Activated CD4-positive, alpha-beta memory T cell treated with anti-CD3 and anti-CD28 coated beads, Interleukin-2, amount 10 ng/mL, durations not matched to agents 7 days and 5 days (primary cell): ENCODE data around the gene EFCAB6. TPM values are rescaled to one million over a fixed set of nuclear protein-coding genes. Genes with fewer than 3 reads are reported as not detected.

ENCODE experiments used
- CTCF ChIA-PET: fragments of 350-600 bp; sonication (Branson Sonifier 250); formaldehyde crosslinking; loops from one replicate; lab custom pipeline; 2021; ENCODE audit warnings: antibody characterized with exemption, inconsistent platforms; lab: Charles Lee
- POLR2A ChIA-PET: fragments of 350-600 bp; sonication (Branson Sonifier 250); formaldehyde crosslinking; loops from one replicate; lab custom pipeline; 2021; ENCODE audit warnings: antibody characterized with exemption; lab: Charles Lee
- DNase-seq: peaks from one replicate; pipeline ENCODE4 v3.0.0-alpha.2; 2020
- H3K27ac Mint-ChIP-seq: one replicate; pipeline ENCODE4 v1.8.0; 2021; ENCODE audit warnings: mild to moderate bottlenecking, mixed read lengths
- H3K27me3 Mint-ChIP-seq: one replicate; pipeline ENCODE4 v1.8.0; 2021; ENCODE audit warnings: mixed read lengths
- H3K36me3 Mint-ChIP-seq: one replicate; pipeline ENCODE4 v1.8.0; 2021; ENCODE audit warnings: low read depth, mixed read lengths
- H3K4me1 Mint-ChIP-seq: one replicate; pipeline ENCODE4 v1.8.0; 2021; ENCODE audit warnings: mixed read lengths
- H3K4me3 Mint-ChIP-seq: one replicate; pipeline ENCODE4 v1.8.0; 2021; ENCODE audit warnings: mild to moderate bottlenecking, mixed read lengths
- H3K9me3 Mint-ChIP-seq: one replicate; pipeline ENCODE4 v1.8.0; 2021; ENCODE audit warnings: mixed read lengths
- total RNA-seq, 2 experiments: library from RNA; stranded (reverse); gene quantifications; one replicate each; pipeline ENCODE4 v1.2.3, GENCODE V29; 2021

The EFCAB6 gene, protein sequence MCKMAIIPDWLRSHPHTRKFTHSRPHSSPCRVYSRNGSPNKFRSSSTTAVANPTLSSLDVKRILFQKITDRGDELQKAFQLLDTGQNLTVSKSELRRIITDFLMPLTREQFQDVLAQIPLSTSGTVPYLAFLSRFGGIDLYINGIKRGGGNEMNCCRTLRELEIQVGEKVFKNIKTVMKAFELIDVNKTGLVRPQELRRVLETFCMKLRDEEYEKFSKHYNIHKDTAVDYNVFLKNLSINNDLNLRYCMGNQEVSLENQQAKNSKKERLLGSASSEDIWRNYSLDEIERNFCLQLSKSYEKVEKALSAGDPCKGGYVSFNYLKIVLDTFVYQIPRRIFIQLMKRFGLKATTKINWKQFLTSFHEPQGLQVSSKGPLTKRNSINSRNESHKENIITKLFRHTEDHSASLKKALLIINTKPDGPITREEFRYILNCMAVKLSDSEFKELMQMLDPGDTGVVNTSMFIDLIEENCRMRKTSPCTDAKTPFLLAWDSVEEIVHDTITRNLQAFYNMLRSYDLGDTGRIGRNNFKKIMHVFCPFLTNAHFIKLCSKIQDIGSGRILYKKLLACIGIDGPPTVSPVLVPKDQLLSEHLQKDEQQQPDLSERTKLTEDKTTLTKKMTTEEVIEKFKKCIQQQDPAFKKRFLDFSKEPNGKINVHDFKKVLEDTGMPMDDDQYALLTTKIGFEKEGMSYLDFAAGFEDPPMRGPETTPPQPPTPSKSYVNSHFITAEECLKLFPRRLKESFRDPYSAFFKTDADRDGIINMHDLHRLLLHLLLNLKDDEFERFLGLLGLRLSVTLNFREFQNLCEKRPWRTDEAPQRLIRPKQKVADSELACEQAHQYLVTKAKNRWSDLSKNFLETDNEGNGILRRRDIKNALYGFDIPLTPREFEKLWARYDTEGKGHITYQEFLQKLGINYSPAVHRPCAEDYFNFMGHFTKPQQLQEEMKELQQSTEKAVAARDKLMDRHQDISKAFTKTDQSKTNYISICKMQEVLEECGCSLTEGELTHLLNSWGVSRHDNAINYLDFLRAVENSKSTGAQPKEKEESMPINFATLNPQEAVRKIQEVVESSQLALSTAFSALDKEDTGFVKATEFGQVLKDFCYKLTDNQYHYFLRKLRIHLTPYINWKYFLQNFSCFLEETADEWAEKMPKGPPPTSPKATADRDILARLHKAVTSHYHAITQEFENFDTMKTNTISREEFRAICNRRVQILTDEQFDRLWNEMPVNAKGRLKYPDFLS (N-terminal part only)
- under 1 TPM in 1 of 2 experiments, not detected in 1; 0.18 TPM for total RNA-seq

- no peaks in the 10 kb centered on the region for H3K9me3 Mint-ChIP-seq
- DNase-seq = peak; percentile 91
- peak within 1 kb of the TSS; percentile 52 for H3K27ac Mint-ChIP-seq
- ChIA-PET CTCF (interaction anchor here (0.9 to 1.3 kb wide), 2 partner anchors 70 to 73 kb away, joined by 3 to 4 read pairs; no protein-coding TSS in a partner anchor), POLR2A (interaction anchor here (0.8 to 1.1 kb wide), 4 partner anchors 11 to 212 kb away, joined by 3 to 5 read pairs (median 3); partner anchors contain the start of genes PARVB and SAMM50)
- H3K4me3 Mint-ChIP-seq = peak within 1 kb of the TSS; percentile 93
- peaks cover 29% of the 10 kb centered on the region for H3K4me1 Mint-ChIP-seq
- no peaks in the 10 kb centered on the region for H3K27me3 Mint-ChIP-seq
- H3K36me3 Mint-ChIP-seq = peaks cover 5% of the 10 kb centered on the region
These were observed at the start of gene EFCAB6 for GRCh38 chr22:43812149-43812842. TSS of gene EFCAB6 (minus strand) at chr22:43812305. CDS start at chr22:43782318, 29,987 bp downstream.

GRCh38 chr22:43861529-43861928 lies 49.4 kb upstream of the EFCAB6 start:
- CTCF ChIA-PET = no interaction called here
- no peaks in the 10 kb centered on the region for H3K36me3 Mint-ChIP-seq
- no peak overlapping the region for H3K4me3 Mint-ChIP-seq
- POLR2A ChIA-PET = no interaction called here
- no peak for DNase-seq
- H3K4me1 Mint-ChIP-seq = peaks cover 2% of the 10 kb centered on the region
- no peak overlapping the region for H3K27ac Mint-ChIP-seq
- H3K27me3 Mint-ChIP-seq = peaks cover 39% of the 10 kb centered on the region
- no peaks in the 10 kb centered on the region for H3K9me3 Mint-ChIP-seq

GRCh38 chr22:43860831-43861230 lies 48.7 kb upstream of the EFCAB6 start:
- Mint-ChIP-seq H3K36me3 (no peaks in the 10 kb centered on the region), H3K4me3 (no peak overlapping the region), H3K27ac (no peak overlapping the region), H3K27me3 (peaks cover 39% of the 10 kb centered on the region), H3K9me3 (no peaks in the 10 kb centered on the region), H3K4me1 (peaks cover 2% of the 10 kb centered on the region)
- CTCF ChIA-PET = no interaction called here
- POLR2A ChIA-PET = no interaction called here
- DNase-seq = no peak

DNA sequence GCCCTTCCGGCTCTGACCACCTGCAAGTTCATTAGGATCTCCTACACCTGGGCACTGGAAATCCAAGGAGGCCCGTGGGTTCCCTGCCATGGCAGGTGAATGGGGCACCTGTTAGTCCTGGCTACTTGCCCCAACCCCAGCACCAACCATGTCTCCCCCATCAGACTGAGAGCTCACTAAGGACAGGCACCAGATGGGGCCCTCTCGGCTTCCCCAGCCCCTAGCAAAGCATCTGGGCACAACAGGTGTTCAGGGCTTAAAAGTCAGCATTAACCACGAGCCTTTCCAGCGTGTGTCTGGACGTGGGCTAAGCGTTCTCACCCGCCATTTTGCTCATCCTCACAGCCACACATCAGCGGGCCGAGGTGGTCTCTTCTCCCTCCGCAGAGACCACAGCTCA lies 48.0 kb upstream of the EFCAB6 start:
- no peaks in the 10 kb centered on the region for H3K36me3 Mint-ChIP-seq
- no peaks in the 10 kb centered on the region for H3K9me3 Mint-ChIP-seq
- no peak for DNase-seq
- peaks cover 2% of the 10 kb centered on the region for H3K4me1 Mint-ChIP-seq
- H3K27ac Mint-ChIP-seq = no peak overlapping the region
- H3K4me3 Mint-ChIP-seq = no peak overlapping the region
- CTCF ChIA-PET = no interaction called here
- POLR2A ChIA-PET = no interaction called here
- peaks cover 39% of the 10 kb centered on the region for H3K27me3 Mint-ChIP-seq

- H3K9me3 Mint-ChIP-seq = no peaks in the 10 kb centered on the region
- ChIA-PET CTCF (no interaction called here), POLR2A (no interaction called here)
- DNase-seq = no peak
- H3K36me3 Mint-ChIP-seq = no peaks in the 10 kb centered on the region
- no peak overlapping the region for H3K4me3 Mint-ChIP-seq
- no peak overlapping the region for H3K27ac Mint-ChIP-seq
- H3K27me3 Mint-ChIP-seq = peaks cover 35% of the 10 kb centered on the region
- H3K4me1 Mint-ChIP-seq = peaks cover 2% of the 10 kb centered on the region
These were observed 47.5 kb upstream of the EFCAB6 start for GRCh38 chr22:43859621-43860020.

DNA sequence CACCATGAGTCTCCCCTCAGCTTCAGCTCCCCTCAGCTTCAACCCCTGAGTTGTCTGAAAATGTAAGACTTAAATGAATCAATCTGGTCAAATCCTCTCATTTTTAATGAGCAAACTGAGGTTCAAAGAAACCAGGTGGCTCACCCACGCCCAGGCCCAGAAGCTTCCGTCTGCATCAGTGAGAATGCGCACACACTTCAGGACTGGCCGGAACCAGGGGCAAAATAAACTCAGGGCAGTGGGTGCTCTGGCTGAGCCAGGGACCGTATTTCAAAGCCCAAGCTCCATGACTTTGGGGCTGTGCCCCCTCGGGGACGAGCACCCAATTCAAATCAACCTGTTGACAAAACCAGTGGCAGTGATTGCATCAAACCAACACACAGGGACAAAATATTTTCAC lies 47.1 kb upstream of the EFCAB6 start:
- H3K4me3 Mint-ChIP-seq = no peak overlapping the region
- ChIA-PET POLR2A (no interaction called here), CTCF (no interaction called here)
- H3K27ac Mint-ChIP-seq = no peak overlapping the region
- no peaks in the 10 kb centered on the region for H3K36me3 Mint-ChIP-seq
- no peaks in the 10 kb centered on the region for H3K9me3 Mint-ChIP-seq
- peaks cover 35% of the 10 kb centered on the region for H3K27me3 Mint-ChIP-seq
- DNase-seq = no peak
- H3K4me1 Mint-ChIP-seq = peaks cover 2% of the 10 kb centered on the region

- no peaks in the 10 kb centered on the region for H3K36me3 Mint-ChIP-seq
- H3K9me3 Mint-ChIP-seq = no peaks in the 10 kb centered on the region
- H3K27me3 Mint-ChIP-seq = peaks cover 27% of the 10 kb centered on the region
- CTCF ChIA-PET = no interaction called here
- no peak for DNase-seq
- H3K27ac Mint-ChIP-seq = no peak overlapping the region
- no peak overlapping the region for H3K4me3 Mint-ChIP-seq
- POLR2A ChIA-PET = no interaction called here
- peaks cover 2% of the 10 kb centered on the region for H3K4me1 Mint-ChIP-seq
These were observed 46.2 kb upstream of the EFCAB6 start for GRCh38 chr22:43858156-43858895.

DNA sequence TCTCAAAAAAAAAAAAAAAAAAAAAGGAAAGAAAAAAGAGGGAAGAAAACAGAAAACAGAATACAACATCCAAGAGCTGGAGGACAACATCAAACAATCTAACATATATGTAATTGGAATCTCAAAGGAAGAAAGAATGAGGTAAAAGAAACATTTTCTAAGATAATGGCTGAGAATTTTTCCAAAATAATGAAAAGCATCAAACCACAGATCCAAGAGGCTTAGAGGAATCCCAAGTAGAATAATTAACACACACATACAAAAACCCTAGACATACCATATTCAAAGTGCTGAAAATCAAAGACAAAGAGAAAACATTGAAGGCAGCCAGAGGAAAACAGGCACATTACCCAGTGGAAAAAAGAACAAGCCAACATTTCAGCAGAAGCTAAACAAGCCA lies 45.3 kb upstream of the EFCAB6 start:
- no peak overlapping the region for H3K27ac Mint-ChIP-seq
- H3K9me3 Mint-ChIP-seq = no peaks in the 10 kb centered on the region
- POLR2A ChIA-PET = no interaction called here
- no peaks in the 10 kb centered on the region for H3K4me1 Mint-ChIP-seq
- DNase-seq = no peak
- no peaks in the 10 kb centered on the region for H3K36me3 Mint-ChIP-seq
- CTCF ChIA-PET = no interaction called here
- peaks cover 24% of the 10 kb centered on the region for H3K27me3 Mint-ChIP-seq
- H3K4me3 Mint-ChIP-seq = no peak overlapping the region

GRCh38 chr22:43855431-43855830 lies 43.3 kb upstream of the EFCAB6 start:
- Mint-ChIP-seq H3K36me3 (no peaks in the 10 kb centered on the region), H3K27ac (no peak overlapping the region), H3K4me1 (no peaks in the 10 kb centered on the region), H3K9me3 (no peaks in the 10 kb centered on the region), H3K4me3 (no peak overlapping the region), H3K27me3 (peaks cover 14% of the 10 kb centered on the region)
- CTCF ChIA-PET = no interaction called here
- POLR2A ChIA-PET = no interaction called here
- DNase-seq = no peak

- Mint-ChIP-seq H3K27me3 (peaks cover 14% of the 10 kb centered on the region), H3K9me3 (no peaks in the 10 kb centered on the region), H3K27ac (no peak overlapping the region), H3K4me1 (no peaks in the 10 kb centered on the region), H3K4me3 (no peak overlapping the region), H3K36me3 (no peaks in the 10 kb centered on the region)
- POLR2A ChIA-PET = no interaction called here
- CTCF ChIA-PET = no interaction called here
- no peak for DNase-seq
These were observed 42.7 kb upstream of the EFCAB6 start for GRCh38 chr22:43854786-43855271.

DNA sequence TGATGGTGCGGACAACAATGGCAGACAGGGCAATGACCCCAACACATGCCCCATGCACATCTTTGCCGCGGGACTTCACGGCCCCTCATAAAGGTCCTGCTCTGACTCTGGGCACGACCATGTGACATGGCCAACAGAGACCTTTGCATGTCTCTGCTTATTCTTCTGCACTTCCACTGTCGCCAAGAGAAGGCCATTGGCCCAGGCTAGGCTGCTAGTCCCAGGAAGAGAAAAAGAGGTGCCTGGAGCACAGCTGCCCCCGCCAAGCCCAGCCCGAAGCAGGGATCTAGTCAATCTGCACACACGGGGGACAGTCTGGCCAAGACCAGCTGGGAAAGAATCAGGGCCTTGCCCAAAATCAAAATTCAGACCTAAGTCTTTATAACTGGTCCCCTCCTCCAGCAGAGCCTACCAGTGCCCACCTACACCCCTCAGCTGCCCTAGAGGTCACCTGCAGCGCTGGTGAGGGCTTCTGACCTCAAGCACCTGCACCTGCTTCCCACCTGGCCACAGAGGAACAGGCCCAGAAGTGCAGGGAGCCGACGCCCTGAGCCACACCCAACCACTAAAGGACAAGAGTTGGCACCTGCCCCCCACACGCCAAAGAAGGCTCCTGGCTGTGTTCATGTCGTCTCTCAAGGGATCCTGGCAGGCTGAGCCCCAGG lies 42.1 kb upstream of the EFCAB6 start:
- Mint-ChIP-seq H3K4me1 (no peaks in the 10 kb centered on the region), H3K27ac (no peak overlapping the region), H3K4me3 (no peak overlapping the region), H3K36me3 (no peaks in the 10 kb centered on the region), H3K27me3 (peaks cover 14% of the 10 kb centered on the region), H3K9me3 (no peaks in the 10 kb centered on the region)
- DNase-seq = no peak
- CTCF ChIA-PET = no interaction called here
- POLR2A ChIA-PET = no interaction called here
